ELF-1 (cell line): Measurements from ENCODE around the gene NID1.
"Not testable (repeated sequence)": the region's sequence is repeated elsewhere in the genome, so short reads cannot be mapped to it uniquely, and the experiment has no call there.

Source experiments
- DNase-seq: peaks from one replicate; pipeline ENCODE4 v3.0.0-alpha.2; 2016; ENCODE audit warnings: low read depth, low spot score

The NID1 gene

GRCh38 chr1:236064674-236065508, at the start of gene NID1:
Gene NID1 (minus strand): TSS chr1:236065090. CDS start chr1:236065079, 11 bp downstream.
- DNase-seq = peak; percentile 81

GRCh38 chr1:236114076-236114747, 49.3 kb upstream of the NID1 start:
- DNase-seq = no peak

GRCh38 chr1:236113324-236114032, 48.6 kb upstream of the NID1 start:
- DNase-seq = no peak

GRCh38 chr1:236112332-236112627, 47.4 kb upstream of the NID1 start:
- DNase-seq = no peak

- DNase-seq = no peak
Observed at GRCh38 chr1:236111527-236112331, 46.8 kb upstream of the NID1 start.

- DNase-seq = no peak
Observed at GRCh38 chr1:236110137-236110536, 45.2 kb upstream of the NID1 start.

- DNase-seq = no peak
Observed at GRCh38 chr1:236108027-236108648, 43.2 kb upstream of the NID1 start.

GRCh38 chr1:236107121-236107907, 42.4 kb upstream of the NID1 start:
- no peak for DNase-seq

- DNase-seq = peak; percentile 76
Observed at GRCh38 chr1:236103646-236104218, 38.8 kb upstream of the NID1 start.

- DNase-seq = peak; percentile 86
Observed at GRCh38 chr1:236103059-236103458, 38.2 kb upstream of the NID1 start.

- DNase-seq = no peak
Observed at GRCh38 chr1:236102611-236103010, 37.7 kb upstream of the NID1 start.

- no peak for DNase-seq
Observed at GRCh38 chr1:236101233-236102200, 36.6 kb upstream of the NID1 start.

GRCh38 chr1:236100799-236101198, 35.9 kb upstream of the NID1 start:
- no peak for DNase-seq

- DNase-seq = peak; percentile 42
Observed at GRCh38 chr1:236099355-236099974, 34.6 kb upstream of the NID1 start.

- DNase-seq = no peak
Observed at GRCh38 chr1:236098267-236098666, 33.4 kb upstream of the NID1 start.

GRCh38 chr1:236096660-236097482, 32.0 kb upstream of the NID1 start:
- not testable (repeated sequence) for DNase-seq

- DNase-seq = no peak
Observed at GRCh38 chr1:236095705-236096520, 31.0 kb upstream of the NID1 start.
